ENCODE data around the gene SGSM2. TPM values are rescaled to one million over a fixed set of nuclear protein-coding genes. Genes with fewer than 3 reads are reported as not detected.
A peak's percentile ranks its signal among the peaks of the same experiment; 100 is the strongest.

Gene SGSM2
- total RNA-seq, 4 donors from 2014 or later, result 32.9 to 58.6 (median 47.4) TPM

DNA sequence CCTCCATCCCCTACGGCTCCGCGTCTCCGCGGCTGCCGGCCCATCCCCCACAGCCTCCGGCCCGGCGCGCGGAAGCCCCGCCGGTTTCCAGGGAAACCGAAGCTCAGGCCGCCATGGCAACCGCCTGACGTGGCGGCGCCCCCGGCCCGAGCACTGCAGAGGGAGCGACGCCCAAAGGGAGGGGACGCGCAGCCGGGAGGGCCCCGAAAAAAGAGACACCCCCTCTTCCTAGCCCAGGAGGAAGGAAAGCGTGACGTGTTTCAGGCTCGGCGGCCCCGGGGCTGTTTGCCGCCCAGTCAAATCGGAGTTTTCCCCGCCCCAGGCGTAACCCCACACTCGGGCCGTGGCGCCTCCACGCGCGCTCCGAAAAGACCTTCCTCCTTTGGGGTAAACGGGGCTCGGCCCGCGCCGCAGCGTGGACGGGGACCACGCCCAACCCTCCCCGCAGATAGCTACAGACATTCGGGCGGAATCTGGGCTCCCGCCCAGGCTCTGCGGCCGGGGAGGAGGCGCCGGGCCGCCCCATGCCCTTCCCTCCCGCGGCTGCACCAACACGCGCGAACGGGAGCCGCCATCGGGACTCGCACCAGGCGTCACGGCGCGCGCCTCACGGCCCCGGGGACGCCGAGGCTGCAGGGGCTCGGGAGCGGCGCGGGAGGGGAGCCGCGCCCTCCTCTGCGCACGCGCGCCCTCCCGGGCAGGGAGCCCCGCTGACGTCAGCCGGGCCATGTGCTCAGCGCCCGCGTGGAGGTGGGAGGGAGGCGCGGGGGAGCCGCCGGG lies 56.1 kb downstream of the SGSM2 start:
- peak overlapping the region; percentile 97 to 100 (median 100) for H3K27ac ChIP-seq
- peaks cover 0 to 9% of the 10 kb centered on the region in 2 donors for H3K36me3 ChIP-seq
- no CpG with 5 or more reads among the region's 99 CpGs for WGBS, 2 donors (ENCODE audit: low coverage in 1 of 2)
- H3K4me1 ChIP-seq, result peaks cover 0 to 87% (median 68%) of the 10 kb centered on the region in 3 donors
- peak overlapping the region; percentile 54 to 100 for H3K4me3 ChIP-seq
- TF ChIP-seq POLR2A (IDR thresholded peaks at IDR 0.05) (peak; percentile 47 to 71), POLR2AphosphoS5 (IDR thresholded peaks at IDR 0.05) (peak; percentile 41), EP300 (IDR thresholded peaks at IDR 0.05) (peak; percentile 7)
- TF ChIP-seq, protein P1, sequence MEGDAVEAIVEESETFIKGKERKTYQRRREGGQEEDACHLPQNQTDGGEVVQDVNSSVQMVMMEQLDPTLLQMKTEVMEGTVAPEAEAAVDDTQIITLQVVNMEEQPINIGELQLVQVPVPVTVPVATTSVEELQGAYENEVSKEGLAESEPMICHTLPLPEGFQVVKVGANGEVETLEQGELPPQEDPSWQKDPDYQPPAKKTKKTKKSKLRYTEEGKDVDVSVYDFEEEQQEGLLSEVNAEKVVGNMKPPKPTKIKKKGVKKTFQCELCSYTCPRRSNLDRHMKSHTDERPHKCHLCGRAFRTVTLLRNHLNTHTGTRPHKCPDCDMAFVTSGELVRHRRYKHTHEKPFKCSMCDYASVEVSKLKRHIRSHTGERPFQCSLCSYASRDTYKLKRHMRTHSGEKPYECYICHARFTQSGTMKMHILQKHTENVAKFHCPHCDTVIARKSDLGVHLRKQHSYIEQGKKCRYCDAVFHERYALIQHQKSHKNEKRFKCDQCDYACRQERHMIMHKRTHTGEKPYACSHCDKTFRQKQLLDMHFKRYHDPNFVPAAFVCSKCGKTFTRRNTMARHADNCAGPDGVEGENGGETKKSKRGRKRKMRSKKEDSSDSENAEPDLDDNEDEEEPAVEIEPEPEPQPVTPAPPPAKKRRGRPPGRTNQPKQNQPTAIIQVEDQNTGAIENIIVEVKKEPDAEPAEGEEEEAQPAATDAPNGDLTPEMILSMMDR (IDR thresholded peaks at IDR 0.05), result no peak
- H3K9me3 ChIP-seq, result no peaks in the 10 kb centered on the region
- H3K27me3 ChIP-seq, result no peaks in the 10 kb centered on the region
- peak; percentile 47 for ATAC-seq

GRCh38 chr17:2393954-2394749 lies 56.9 kb downstream of the SGSM2 start:
- Histone ChIP-seq H3K27me3 (no peaks in the 10 kb centered on the region), H3K27ac (peak overlapping the region; percentile 97 to 100 (median 100)), H3K4me1 (peaks cover 0 to 87% (median 72%) of the 10 kb centered on the region in 3 donors), H3K4me3 (peak overlapping the region; percentile 2 to 100), H3K36me3 (peaks cover 0 to 4% of the 10 kb centered on the region in 2 donors), H3K9me3 (no peaks in the 10 kb centered on the region)
- TF ChIP-seq EP300 (IDR thresholded peaks at IDR 0.05) (no peak), POLR2A (IDR thresholded peaks at IDR 0.05) (no peak), POLR2AphosphoS5 (IDR thresholded peaks at IDR 0.05) (no peak)
- TF ChIP-seq, protein P1 (IDR thresholded peaks at IDR 0.05), result no peak
- ATAC-seq, result no peak
- WGBS, 2 donors (ENCODE audit: low coverage in 1 of 2), result 25% methylated on average over 5 of the region's 53 CpGs; no CpG with 5 or more reads in 1 of the 2 donors

DNA sequence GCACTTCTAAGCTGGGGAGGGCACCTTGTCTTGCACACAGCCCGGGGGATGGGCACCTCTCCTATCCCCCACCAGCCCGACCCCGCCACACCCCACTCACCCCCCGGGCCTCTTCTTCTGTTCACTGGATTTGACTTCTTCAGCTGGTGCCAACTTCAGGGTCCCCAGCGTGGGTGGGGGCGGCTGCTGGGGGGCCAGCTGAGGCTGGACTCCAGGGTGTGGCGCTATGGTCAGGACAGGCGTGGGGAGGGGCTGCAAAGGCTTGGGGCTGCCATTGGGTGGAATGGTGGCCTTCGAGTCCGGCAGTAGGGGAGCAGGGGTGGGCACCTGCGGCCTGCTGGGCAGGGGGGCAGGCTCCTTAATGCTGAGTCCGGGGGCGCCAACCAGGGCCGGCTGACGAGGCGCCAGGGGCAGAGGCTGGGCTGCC lies 57.5 kb downstream of the SGSM2 start:
- Histone ChIP-seq H3K27ac (peak overlapping the region; percentile 97 to 100 (median 100)), H3K4me1 (peaks cover 0 to 83% (median 67%) of the 10 kb centered on the region in 3 donors), H3K4me3 (peak overlapping the region in 1 of 2 donors; percentile 100), H3K27me3 (no peaks in the 10 kb centered on the region), H3K36me3 (peaks cover 0 to 4% of the 10 kb centered on the region in 2 donors), H3K9me3 (no peaks in the 10 kb centered on the region)
- no CpG with 5 or more reads among the region's 16 CpGs for WGBS, 2 donors (ENCODE audit: low coverage in 1 of 2)
- no peak for TF ChIP-seq POLR2A (IDR thresholded peaks at IDR 0.05)
- ATAC-seq, result no peak

DNA sequence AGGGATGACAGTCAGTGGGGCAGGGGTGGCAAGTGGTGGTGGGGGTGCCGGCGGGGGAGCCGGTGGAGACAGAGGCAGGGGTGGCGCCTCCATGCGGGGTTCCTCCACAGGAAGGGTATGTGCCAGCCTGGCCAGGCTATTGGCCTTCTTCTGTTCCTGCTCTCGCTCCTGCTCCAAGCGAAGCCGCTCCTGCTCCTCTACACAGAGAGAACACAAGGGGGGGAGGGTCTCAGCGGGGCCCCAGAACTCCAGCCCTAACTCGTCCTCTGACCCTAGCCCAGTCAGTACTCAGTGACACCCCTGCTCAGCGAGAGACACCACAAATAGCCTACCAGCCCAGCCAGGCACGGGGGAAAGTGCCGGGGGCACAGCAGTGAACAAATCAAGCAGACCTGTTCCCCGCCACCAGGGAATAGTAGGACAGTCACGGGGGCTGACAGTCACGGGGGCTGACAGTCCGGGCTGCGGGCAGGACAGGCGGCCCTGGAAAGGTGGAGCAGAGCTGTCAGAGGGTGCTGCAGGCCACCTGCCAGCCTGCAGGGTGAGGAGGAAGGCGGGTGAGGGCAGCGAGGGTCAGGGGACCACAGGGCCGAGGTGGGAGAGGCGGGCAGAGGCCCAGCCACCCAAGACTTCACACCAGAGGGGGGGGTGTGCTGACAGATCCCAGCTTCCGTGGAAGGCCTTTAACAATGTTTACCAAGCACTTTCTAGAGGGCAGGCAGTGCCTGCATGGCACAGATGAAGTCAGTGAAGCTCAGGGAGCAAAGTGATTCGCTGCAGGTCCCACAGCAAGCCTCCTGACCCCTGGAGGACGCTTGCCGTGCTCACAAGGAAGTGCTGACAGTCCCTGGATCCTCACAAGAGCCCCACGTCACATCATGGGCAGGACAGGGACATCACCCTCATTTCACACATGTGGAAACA lies 58.2 kb downstream of the SGSM2 start:
- H3K27me3 ChIP-seq, result no peaks in the 10 kb centered on the region
- peaks cover 0 to 76% (median 60%) of the 10 kb centered on the region in 3 donors for H3K4me1 ChIP-seq
- peak overlapping the region in 1 of 2 donors; percentile 100 for H3K4me3 ChIP-seq
- H3K36me3 ChIP-seq, result peaks cover 0 to 4% of the 10 kb centered on the region in 2 donors
- no peak for TF ChIP-seq EP300 (IDR thresholded peaks at IDR 0.05)
- no peak for TF ChIP-seq POLR2AphosphoS5 (IDR thresholded peaks at IDR 0.05)
- TF ChIP-seq, protein P1 (IDR thresholded peaks at IDR 0.05), result no peak
- peak overlapping the region; percentile 97 to 100 (median 100) for H3K27ac ChIP-seq
- no peak for ATAC-seq
- 38 to 52% methylated on average over 4 to 14 of the region's 28 CpGs for WGBS, 2 donors (ENCODE audit: low coverage in 1 of 2)
- no peaks in the 10 kb centered on the region for H3K9me3 ChIP-seq

All from gastroesophageal sphincter (tissue), 4 donors.